OCI-LY3 (cell line): ENCODE results near the gene ARHGEF26.

Experiments used
- CTCF ChIP-seq: fragments of 200-600, 300-600 bp; sonication (generic); IDR thresholded peaks from 2 replicates; pipeline ENCODE4 v1.5.1; 2014; ENCODE audit warnings: antibody characterized with exemption, low read length, low read depth
- EZH2phosphoT487 ChIP-seq: fragments of 200-600 bp; shearing (Covaris generic); IDR thresholded peaks from 2 replicates; pipeline ENCODE4 v1.6.1; 2018; ENCODE audit warnings: antibody characterized with exemption, mixed run types, low read depth

GRCh38 chr3:154220462-154220861 is 99.3 kb downstream of the ARHGEF26 start:
- TF ChIP-seq CTCF, result no peak
- no peak for TF ChIP-seq EZH2phosphoT487
